HEK293T (cell line): ENCODE measurements around the gene CDCA4.

Experiments
- CTBP1 ChIP-seq: fragments of 450-650 bp; IDR thresholded peaks from 2 replicates; pipeline ENCODE4 v1.6.1; 2016; ENCODE audit warnings: borderline replicate concordance
- FOXA1 ChIP-seq: fragments of 450-650 bp; IDR thresholded peaks from 2 replicates; pipeline ENCODE4 v1.6.1; 2016; ENCODE audit warnings: mild to moderate bottlenecking
- FOXK2 ChIP-seq: fragments of 450-650 bp; IDR thresholded peaks from 2 replicates; pipeline ENCODE4 v1.6.1; 2016; ENCODE audit warnings: mild to moderate bottlenecking
- NFRKB ChIP-seq: fragments of 450-650 bp; IDR thresholded peaks from 2 replicates; pipeline ENCODE4 v1.6.1; 2016; ENCODE audit warnings: mild to moderate bottlenecking, moderate library complexity
- SP1 ChIP-seq: fragments of 450-650 bp; IDR thresholded peaks from 2 replicates; pipeline ENCODE4 v1.6.1; 2017
- SUZ12 ChIP-seq: fragments of 450-650 bp; IDR thresholded peaks from 2 replicates; pipeline ENCODE4 v1.6.1; 2016; ENCODE audit warnings: mild to moderate bottlenecking
- TARDBP ChIP-seq: fragments of 450-650 bp; IDR thresholded peaks from 2 replicates; pipeline ENCODE4 v1.6.1; 2016

DNA sequence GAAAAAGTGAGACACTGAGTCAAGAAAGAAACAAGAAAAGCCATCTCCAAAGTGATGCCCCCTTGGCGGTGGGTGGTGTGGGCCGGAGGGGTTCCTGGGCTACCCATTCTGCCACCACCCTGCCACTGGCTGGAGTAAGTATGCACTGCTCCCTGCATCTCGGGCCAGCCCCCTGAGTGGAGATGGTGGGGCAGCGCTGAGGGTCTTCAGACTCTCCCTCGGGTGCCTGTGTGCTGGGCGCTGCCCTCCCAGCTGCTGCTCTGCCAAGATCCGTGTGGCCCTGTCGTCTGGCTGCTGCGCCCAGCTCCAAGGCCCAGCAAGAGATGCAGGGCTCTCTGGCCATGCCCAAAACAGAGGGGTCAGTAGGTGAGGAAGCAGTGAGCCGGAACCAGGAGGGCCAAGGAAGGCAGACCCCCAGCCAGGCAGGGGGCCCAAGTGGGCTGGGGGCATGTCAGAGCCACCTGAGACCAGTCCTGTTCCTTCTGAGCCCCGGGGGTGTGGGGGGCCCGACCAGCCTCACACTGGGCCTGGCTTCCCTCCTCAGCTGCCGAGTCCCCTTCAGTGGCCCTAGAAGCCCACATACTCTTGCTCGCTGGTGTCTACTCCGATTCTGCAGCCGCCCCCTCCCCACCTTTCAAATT is 39.2 kb upstream of the CDCA4 start:
- TF ChIP-seq FOXA1 (no peak), SP1 (no peak), FOXK2 (no peak), CTBP1 (no peak), NFRKB (no peak), SUZ12 (no peak), TARDBP (no peak)
